Activated T-cell treated with anti-CD3 and anti-CD28 coated beads, Interleukin-2, amount 50 U/mL, for 24 hours (primary cell): Measurements from ENCODE around the gene UBR3.

Experiments used
- DNase-seq: peaks from one replicate; pipeline ENCODE4 v3.0.0-alpha.2; 2020
- H3K27ac Mint-ChIP-seq: 2 replicates; pipeline ENCODE4 v1.8.0; 2020; ENCODE audit warnings: mild to moderate bottlenecking, mixed read lengths
- H3K27me3 Mint-ChIP-seq: 2 replicates; pipeline ENCODE4 v1.8.0; 2020; ENCODE audit warnings: mixed read lengths
- H3K36me3 Mint-ChIP-seq: 2 replicates; pipeline ENCODE4 v1.8.0; 2020; ENCODE audit warnings: low read depth, mixed read lengths
- H3K4me1 Mint-ChIP-seq: 2 replicates; pipeline ENCODE4 v1.8.0; 2020; ENCODE audit warnings: low read depth, mixed read lengths
- H3K4me3 Mint-ChIP-seq: 2 replicates; pipeline ENCODE4 v1.8.0; 2020; ENCODE audit warnings: mild to moderate bottlenecking, moderate library complexity, mixed read lengths
- H3K9me3 Mint-ChIP-seq: 2 replicates; pipeline ENCODE4 v1.8.0; 2020; ENCODE audit warnings: mixed read lengths

UBR3 gene

DNA sequence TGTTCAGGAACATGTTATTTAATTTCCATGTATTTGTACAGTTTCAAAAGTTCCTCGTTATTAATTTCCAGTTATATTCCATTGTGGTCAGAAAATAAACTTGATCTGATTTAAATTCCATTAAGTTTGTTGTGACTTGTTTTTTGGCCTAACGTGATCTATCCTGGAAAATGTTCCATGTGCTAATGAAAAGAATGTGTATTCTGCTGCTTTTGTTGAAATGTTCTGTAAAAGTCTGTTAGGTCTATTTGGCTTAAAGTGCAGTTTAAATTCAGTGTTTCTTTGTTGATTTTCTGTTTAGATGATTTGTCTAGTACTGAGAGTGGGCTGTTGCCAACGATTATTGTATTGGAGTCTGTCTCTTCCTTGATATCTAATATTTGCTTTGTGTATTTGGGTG is 148.0 kb downstream of the UBR3 start:
- Mint-ChIP-seq H3K9me3 (peaks cover 31% of the 10 kb centered on the region), H3K4me1 (peaks cover 6% of the 10 kb centered on the region), H3K36me3 (peaks cover 70% of the 10 kb centered on the region), H3K27ac (no peak overlapping the region), H3K4me3 (no peak overlapping the region), H3K27me3 (no peaks in the 10 kb centered on the region)
- no peak for DNase-seq

- Mint-ChIP-seq H3K36me3 (peaks cover 76% of the 10 kb centered on the region), H3K27me3 (no peaks in the 10 kb centered on the region), H3K27ac (no peak overlapping the region), H3K4me1 (peaks cover 11% of the 10 kb centered on the region), H3K9me3 (peaks cover 31% of the 10 kb centered on the region), H3K4me3 (no peak overlapping the region)
- DNase-seq, result no peak
These were observed 149.1 kb downstream of the UBR3 start for GRCh38 chr2:169976335-169976851.

DNA sequence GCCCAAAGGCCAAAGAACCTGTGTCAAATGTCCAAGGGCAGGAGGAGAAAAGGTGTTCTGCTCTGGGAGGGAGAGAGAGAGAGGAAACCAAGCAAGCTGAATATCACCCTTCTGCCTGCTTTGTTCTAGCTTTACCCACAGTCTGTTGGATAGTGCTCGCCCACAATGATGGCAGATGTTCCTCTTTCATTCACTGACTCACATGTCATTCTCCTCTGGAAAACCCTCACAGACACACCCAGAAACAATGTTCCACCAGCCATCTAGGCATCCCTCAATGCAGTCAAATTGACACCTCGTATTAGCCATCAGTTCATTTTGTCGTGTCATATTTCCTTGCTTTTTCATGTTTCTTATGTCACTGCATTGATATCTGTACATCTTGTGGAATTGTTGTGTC is 150.3 kb downstream of the UBR3 start:
- no peak overlapping the region for H3K4me3 Mint-ChIP-seq
- no peak overlapping the region for H3K27ac Mint-ChIP-seq
- H3K27me3 Mint-ChIP-seq, result no peaks in the 10 kb centered on the region
- peaks cover 13% of the 10 kb centered on the region for H3K4me1 Mint-ChIP-seq
- peaks cover 29% of the 10 kb centered on the region for H3K9me3 Mint-ChIP-seq
- no peak for DNase-seq
- peaks cover 67% of the 10 kb centered on the region for H3K36me3 Mint-ChIP-seq

DNA sequence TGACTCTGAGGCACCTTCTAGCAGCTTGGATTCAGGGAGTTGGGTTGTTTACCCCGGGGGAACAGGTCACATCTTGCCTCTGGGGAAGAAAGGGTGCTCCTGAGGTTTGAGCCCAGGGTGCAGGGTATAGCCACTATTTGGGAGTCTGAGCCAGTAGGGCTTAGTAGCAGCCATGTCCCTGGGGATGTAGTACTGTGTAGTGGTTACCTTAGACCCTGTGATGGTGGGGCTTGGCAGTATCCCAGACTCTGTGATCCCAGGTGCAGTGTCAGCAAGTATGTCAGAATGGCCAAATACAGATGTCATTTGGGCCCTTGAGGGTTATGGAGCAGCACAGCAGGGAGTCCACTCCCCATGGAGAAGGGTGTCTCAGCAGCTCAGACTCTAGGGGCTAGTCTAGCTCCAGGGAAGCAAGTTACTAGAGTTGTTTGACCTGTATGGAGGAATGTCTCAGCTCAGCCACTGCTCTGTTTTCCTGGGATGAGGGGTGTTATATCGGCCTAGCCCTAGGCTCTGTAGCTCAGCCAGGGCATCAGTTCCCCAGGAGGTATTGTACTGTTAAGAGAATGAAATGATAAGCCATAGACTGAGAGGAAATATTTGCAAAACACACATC is 151.3 kb downstream of the UBR3 start:
- H3K4me1 Mint-ChIP-seq, result peaks cover 16% of the 10 kb centered on the region
- H3K36me3 Mint-ChIP-seq, result peaks cover 72% of the 10 kb centered on the region
- DNase-seq, result no peak
- no peaks in the 10 kb centered on the region for H3K27me3 Mint-ChIP-seq
- H3K27ac Mint-ChIP-seq, result no peak overlapping the region
- H3K9me3 Mint-ChIP-seq, result peaks cover 29% of the 10 kb centered on the region
- H3K4me3 Mint-ChIP-seq, result no peak overlapping the region

DNA sequence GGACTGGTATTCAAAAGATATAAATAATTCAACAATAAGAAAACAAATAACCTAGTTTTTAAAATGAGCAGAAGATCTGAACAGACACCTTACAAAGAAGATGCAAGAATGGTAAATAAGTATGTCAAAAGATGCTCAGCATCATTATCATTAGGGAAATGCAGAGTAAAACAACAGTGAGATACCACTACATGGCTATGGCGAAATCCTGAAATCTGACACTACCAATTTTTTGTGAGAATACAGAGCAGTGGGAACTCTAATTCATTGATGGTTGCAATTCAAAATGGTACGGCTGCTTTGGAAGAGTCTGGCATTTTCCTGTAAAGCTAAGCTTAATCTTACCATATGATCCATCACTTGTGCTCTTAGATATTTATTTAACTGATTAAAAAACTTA is 151.8 kb downstream of the UBR3 start:
- no peak overlapping the region for H3K27ac Mint-ChIP-seq
- H3K9me3 Mint-ChIP-seq, result peaks cover 26% of the 10 kb centered on the region
- no peak for DNase-seq
- H3K4me1 Mint-ChIP-seq, result peaks cover 16% of the 10 kb centered on the region
- H3K27me3 Mint-ChIP-seq, result no peaks in the 10 kb centered on the region
- peaks cover 67% of the 10 kb centered on the region for H3K36me3 Mint-ChIP-seq
- H3K4me3 Mint-ChIP-seq, result no peak overlapping the region

- Mint-ChIP-seq H3K27ac (no peak overlapping the region), H3K4me1 (peaks cover 16% of the 10 kb centered on the region), H3K9me3 (peaks cover 18% of the 10 kb centered on the region), H3K36me3 (peaks cover 60% of the 10 kb centered on the region), H3K4me3 (no peak overlapping the region), H3K27me3 (no peaks in the 10 kb centered on the region)
- DNase-seq, result no peak
These were observed 152.7 kb downstream of the UBR3 start for GRCh38 chr2:169980001-169980400.

- H3K4me3 Mint-ChIP-seq, result no peak overlapping the region
- H3K9me3 Mint-ChIP-seq, result peaks cover 13% of the 10 kb centered on the region
- H3K27me3 Mint-ChIP-seq, result no peaks in the 10 kb centered on the region
- H3K36me3 Mint-ChIP-seq, result peaks cover 54% of the 10 kb centered on the region
- peaks cover 16% of the 10 kb centered on the region for H3K4me1 Mint-ChIP-seq
- DNase-seq, result no peak
- no peak overlapping the region for H3K27ac Mint-ChIP-seq
These were observed 153.4 kb downstream of the UBR3 start for GRCh38 chr2:169980643-169981042.

DNA sequence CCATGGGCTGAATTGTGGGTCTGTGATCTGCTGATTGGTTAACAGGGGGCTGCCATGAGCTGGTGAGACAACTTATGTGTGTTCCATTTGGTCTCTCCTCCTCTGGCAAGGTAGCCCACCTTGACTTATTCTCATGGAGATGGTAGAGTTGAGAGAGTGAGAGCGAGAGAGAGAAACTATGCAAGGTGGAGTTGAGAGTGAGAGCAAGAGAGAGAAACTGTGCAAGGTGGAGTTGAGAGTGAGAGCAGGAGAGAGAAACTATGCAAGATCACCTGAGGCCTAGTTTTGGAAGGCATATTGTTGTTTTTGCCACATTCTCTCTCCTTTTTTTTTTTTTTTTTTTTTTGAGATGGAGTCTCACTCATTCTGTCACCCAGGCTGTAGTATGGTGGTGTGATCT is 155.7 kb downstream of the UBR3 start:
- Mint-ChIP-seq H3K27ac (no peak overlapping the region), H3K4me3 (no peak overlapping the region)
- no peak for DNase-seq

GRCh38 chr2:169983506-169983905 is 156.3 kb downstream of the UBR3 start:
- no peak overlapping the region for H3K27ac Mint-ChIP-seq
- peaks cover 40% of the 10 kb centered on the region for H3K36me3 Mint-ChIP-seq
- H3K4me1 Mint-ChIP-seq, result peaks cover 16% of the 10 kb centered on the region
- H3K27me3 Mint-ChIP-seq, result no peaks in the 10 kb centered on the region
- no peaks in the 10 kb centered on the region for H3K9me3 Mint-ChIP-seq
- DNase-seq, result no peak
- H3K4me3 Mint-ChIP-seq, result no peak overlapping the region

More for the DNA sequence above, 155.7 kb downstream of the UBR3 start:
- H3K27me3 Mint-ChIP-seq, result no peaks in the 10 kb centered on the region
- peaks cover 16% of the 10 kb centered on the region for H3K4me1 Mint-ChIP-seq
- H3K36me3 Mint-ChIP-seq, result peaks cover 45% of the 10 kb centered on the region
- H3K9me3 Mint-ChIP-seq, result no peaks in the 10 kb centered on the region

- Mint-ChIP-seq H3K27ac (no peak overlapping the region), H3K9me3 (no peaks in the 10 kb centered on the region), H3K36me3 (peaks cover 38% of the 10 kb centered on the region), H3K4me3 (no peak overlapping the region), H3K27me3 (no peaks in the 10 kb centered on the region), H3K4me1 (peaks cover 16% of the 10 kb centered on the region)
- DNase-seq, result no peak
These were observed 156.9 kb downstream of the UBR3 start for GRCh38 chr2:169984145-169984544.

- Mint-ChIP-seq H3K36me3 (peaks cover 68% of the 10 kb centered on the region), H3K4me1 (no peaks in the 10 kb centered on the region), H3K27me3 (no peaks in the 10 kb centered on the region), H3K27ac (no peak overlapping the region), H3K9me3 (no peaks in the 10 kb centered on the region), H3K4me3 (no peak overlapping the region)
- DNase-seq, result no peak
These were observed 167.5 kb downstream of the UBR3 start for GRCh38 chr2:169994752-169995151.

GRCh38 chr2:169997140-169997887 is 170.1 kb downstream of the UBR3 start:
- Mint-ChIP-seq H3K4me1 (no peaks in the 10 kb centered on the region), H3K9me3 (no peaks in the 10 kb centered on the region), H3K27me3 (no peaks in the 10 kb centered on the region), H3K36me3 (peaks cover 69% of the 10 kb centered on the region), H3K4me3 (no peak overlapping the region), H3K27ac (no peak overlapping the region)
- DNase-seq, result no peak

DNA sequence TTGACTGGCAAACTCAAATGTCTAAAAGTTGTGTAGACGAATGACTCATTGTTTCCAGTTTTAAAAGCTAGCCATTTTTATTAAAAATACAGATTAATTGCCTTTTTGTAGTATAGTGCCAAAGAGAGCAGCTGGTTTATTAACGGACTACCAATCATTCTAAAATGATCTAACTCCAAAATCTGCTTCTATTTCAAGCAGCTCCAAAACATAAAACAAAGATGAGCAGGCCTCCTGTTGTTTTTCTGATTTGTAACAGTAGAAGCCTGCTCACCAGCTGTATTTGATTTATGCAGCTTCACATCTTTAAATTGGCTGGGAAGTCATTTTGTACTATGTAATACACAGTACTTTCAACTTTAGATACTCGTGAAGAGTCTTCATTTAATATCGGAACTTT is 171.8 kb downstream of the UBR3 start:
- H3K4me1 Mint-ChIP-seq, result no peaks in the 10 kb centered on the region
- H3K9me3 Mint-ChIP-seq, result no peaks in the 10 kb centered on the region
- H3K4me3 Mint-ChIP-seq, result no peak overlapping the region
- no peak overlapping the region for H3K27ac Mint-ChIP-seq
- peaks cover 73% of the 10 kb centered on the region for H3K36me3 Mint-ChIP-seq
- DNase-seq, result no peak
- no peaks in the 10 kb centered on the region for H3K27me3 Mint-ChIP-seq

DNA sequence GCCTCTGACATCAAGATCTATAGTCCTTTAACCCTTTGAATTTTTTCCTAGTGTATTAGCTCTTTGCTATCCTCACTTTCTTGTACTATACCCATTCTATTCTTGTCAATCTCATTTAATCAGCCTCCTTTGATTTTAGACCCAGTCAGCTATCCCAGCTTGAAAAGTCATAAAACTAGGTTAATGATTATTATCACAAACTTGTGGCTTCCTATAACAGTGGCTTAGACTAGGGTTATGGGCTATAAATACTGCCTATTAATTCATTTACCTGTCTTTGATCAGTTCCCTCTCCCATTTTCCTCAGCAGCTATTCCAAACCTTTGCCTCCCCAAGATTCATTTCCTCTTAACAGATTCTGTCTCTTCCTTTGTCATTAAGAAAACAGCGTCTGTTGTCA is 174.8 kb downstream of the UBR3 start:
- H3K4me1 Mint-ChIP-seq, result no peaks in the 10 kb centered on the region
- no peak overlapping the region for H3K4me3 Mint-ChIP-seq
- peaks cover 74% of the 10 kb centered on the region for H3K36me3 Mint-ChIP-seq
- no peak overlapping the region for H3K27ac Mint-ChIP-seq
- no peak for DNase-seq
- H3K27me3 Mint-ChIP-seq, result no peaks in the 10 kb centered on the region
- no peaks in the 10 kb centered on the region for H3K9me3 Mint-ChIP-seq

GRCh38 chr2:170005702-170006101 is 178.4 kb downstream of the UBR3 start:
- H3K36me3 Mint-ChIP-seq, result peaks cover 71% of the 10 kb centered on the region
- no peaks in the 10 kb centered on the region for H3K27me3 Mint-ChIP-seq
- H3K9me3 Mint-ChIP-seq, result no peaks in the 10 kb centered on the region
- no peak for DNase-seq
- no peaks in the 10 kb centered on the region for H3K4me1 Mint-ChIP-seq
- H3K27ac Mint-ChIP-seq, result no peak overlapping the region
- H3K4me3 Mint-ChIP-seq, result no peak overlapping the region
